SK-N-SH (cell line): Measurements from ENCODE around the gene KCTD17. TPM values are rescaled to one million over a fixed set of nuclear protein-coding genes. Genes with fewer than 3 reads are reported as not detected.

Experiments
- CTCF ChIA-PET: fragments of 300-600, 350-600 bp; formaldehyde crosslinking; extraction: SDS; loops from one replicate; lab custom pipeline; 2021; lab: Yijun Ruan, JAX
- POLR2A ChIA-PET: fragments of 350-600 bp; sonication (Branson Sonifier 250); formaldehyde crosslinking; extraction: SDS; loops from one replicate; lab custom pipeline; 2020; ENCODE audit warnings: antibody characterized with exemption, inconsistent platforms; lab: Yijun Ruan, JAX
- DNase-seq: peaks from one replicate; pipeline ENCODE4 v3.0.0; 2012
- H2AFZ ChIP-seq: fragments of 200-600 bp; sonication (generic); 2 replicates; pipeline ENCODE4 v1.8.1; 2016; ENCODE audit warnings: antibody characterized with exemption, mild to moderate bottlenecking, low read depth
- H3F3A ChIP-seq: fragments of 200-600 bp; sonication (generic); replicated peaks from 2 replicates; pipeline ENCODE3; 2016; ENCODE audit warnings: antibody characterized with exemption, mild to moderate bottlenecking; ENCODE audit not compliant: insufficient read depth
- H3K27ac ChIP-seq, 2 experiments: fragments of 200-500 bp in 1 of 2; fragments of 200-600 bp in 1 of 2; sonication (Bioruptor generic) in 1 of 2; sonication (generic), shearing (Covaris generic) in 1 of 2; 2 replicates each; pipeline versions ENCODE4 v1.5.1 to v1.6.1; 2014 to 2016; ENCODE audit warnings: low read depth in 2 of 2, inconsistent platforms in 1 of 2, low read length in 1 of 2, mild to moderate bottlenecking in 1 of 2, mixed read lengths in 1 of 2
- H3K27me3 ChIP-seq: fragments of 200-600 bp; sonication (generic), shearing (Covaris generic); 2 replicates; pipeline ENCODE4 v1.6.1; 2016; ENCODE audit warnings: mixed run types; ENCODE audit not compliant: insufficient read depth
- H3K36me3 ChIP-seq, 2 experiments: fragments of 200-500 bp in 1 of 2; fragments of 200-600 bp in 1 of 2; sonication (Bioruptor generic) in 1 of 2; sonication (generic) in 1 of 2; replicated peaks in 1 of 2; 2 replicates each; pipeline versions ENCODE3 to v1.5.1; 2014 to 2016; ENCODE audit warnings: low read length in 1 of 2, mild to moderate bottlenecking in 1 of 2; ENCODE audit not compliant: insufficient read depth in 2 of 2, control insufficient read depth in 1 of 2
- H3K4me1 ChIP-seq, 2 experiments: fragments of 200-500 bp in 1 of 2; fragments of 200-600 bp in 1 of 2; sonication (Bioruptor generic) in 1 of 2; sonication (generic), shearing (Covaris generic) in 1 of 2; 2 replicates each; pipeline versions ENCODE4 v1.5.1 to v1.6.1; 2014 to 2016; ENCODE audit warnings: low read depth in 1 of 2, low read length in 1 of 2, mixed run types in 1 of 2; ENCODE audit not compliant: insufficient read depth in 2 of 2, control insufficient read depth in 1 of 2
- H3K4me2 ChIP-seq: fragments of 200-600 bp; sonication (generic), shearing (Covaris generic); 2 replicates; pipeline ENCODE4 v1.6.1; 2017; ENCODE audit warnings: mixed run types
- H3K4me3 ChIP-seq, 2 experiments: fragments of 200-500 bp in 1 of 2; fragments of 200-600 bp in 1 of 2; sonication (Bioruptor generic) in 1 of 2; sonication (generic), shearing (Covaris generic) in 1 of 2; 2 replicates each; pipeline versions ENCODE4 v1.5.1 to v1.8.1; 2014 to 2016; ENCODE audit warnings: low read depth in 2 of 2, inconsistent platforms in 1 of 2, low read length in 1 of 2, mild to moderate bottlenecking in 1 of 2, mixed read lengths in 1 of 2, moderate library complexity in 1 of 2
- H3K79me2 ChIP-seq: fragments of 200-600 bp; sonication (generic); 2 replicates; pipeline ENCODE4 v1.8.1; 2017; ENCODE audit warnings: mild to moderate bottlenecking; ENCODE audit not compliant: insufficient read depth
- H3K9ac ChIP-seq: fragments of 200-600 bp; sonication (generic); 2 replicates; pipeline ENCODE4 v1.6.1; 2017; ENCODE audit warnings: mixed run types
- H3K9me2 ChIP-seq: fragments of 200-600 bp; sonication (generic); 2 replicates; pipeline ENCODE4 v1.6.1; 2017; ENCODE audit warnings: mixed run types
- H3K9me3 ChIP-seq: fragments of 200-600 bp; sonication (generic); 2 replicates; pipeline ENCODE4 v1.6.1; 2017; ENCODE audit warnings: mixed run types, mild to moderate bottlenecking, moderate library complexity
- H4K20me1 ChIP-seq: fragments of 200-600 bp; sonication (generic); 2 replicates; pipeline ENCODE4 v1.6.1; 2017; ENCODE audit warnings: mild to moderate bottlenecking, mixed run types; ENCODE audit not compliant: insufficient read depth
- EZH2phosphoT487 ChIP-seq: fragments of 200-600 bp; sonication (generic); IDR thresholded peaks from 2 replicates; pipeline ENCODE4 v1.6.1; 2017; ENCODE audit warnings: low read depth, mixed run types, mild to moderate bottlenecking, antibody characterized with exemption, moderate library complexity, borderline replicate concordance
- FOSL2 ChIP-seq: IDR thresholded peaks from 2 replicates; pipeline ENCODE4 v1.4.0; 2012; ENCODE audit warnings: low read depth, mild to moderate bottlenecking, moderate library complexity, borderline replicate concordance
- FOXJ3 ChIP-seq: sonication (generic); formaldehyde crosslinking; IDR thresholded peaks from 2 replicates; pipeline ENCODE4 v1.5.1; 2020; ENCODE audit warnings: mild to moderate bottlenecking, missing genetic modification reagents
- FOXM1 ChIP-seq: IDR thresholded peaks from 2 replicates; pipeline ENCODE4 v1.4.0; 2012; ENCODE audit warnings: low read depth, mild to moderate bottlenecking
- JUND ChIP-seq: IDR thresholded peaks from 2 replicates; pipeline ENCODE4 v1.4.0; 2012
- MXI1 ChIP-seq: IDR thresholded peaks from 2 replicates; pipeline ENCODE4 v1.6.1; 2012; ENCODE audit warnings: mild to moderate bottlenecking, low read depth, low read length, improper control_type of control experiment
- NRF1 ChIP-seq: IDR thresholded peaks from 2 replicates; pipeline ENCODE4 v1.6.1; 2012; ENCODE audit warnings: low read depth, mild to moderate bottlenecking, low read length
- TCF12 ChIP-seq: IDR thresholded peaks from 2 replicates; pipeline ENCODE4 v1.4.0; 2012
- WGBS: methylation state at CpG from one replicate; pipeline ENCODE4 v1.1.6; 2017; ENCODE audit warnings: low lambda C conversion rate; 5-methylcytosine and 5-hydroxymethylcytosine counted together
- polyA plus RNA-seq, 3 experiments: library from polyadenylated mRNA; depleted of rRNA; stranded (reverse); fragments of >200 nt; gene quantifications; 2 replicates each; pipeline ENCODE4 v1.2.3, GENCODE V29; 2012
- TF ChIP-seq, protein P1 (sequence below): fragments of 150-350 bp; IDR thresholded peaks from 2 replicates; pipeline ENCODE4 v1.6.1; 2017; ENCODE audit warnings: antibody characterized with exemption, low read length, low read depth, borderline replicate concordance
- TF ChIP-seq, protein P2 (sequence below): IDR thresholded peaks from 2 replicates; pipeline ENCODE4 v1.4.0; 2012; ENCODE audit warnings: low read depth, borderline replicate concordance
- TF ChIP-seq, protein P3 (sequence below): IDR thresholded peaks from 2 replicates; pipeline ENCODE4; 2012
- TF ChIP-seq, protein P4 (sequence below): IDR thresholded peaks from 2 replicates; pipeline ENCODE4 v1.6.1; 2012; ENCODE audit warnings: mild to moderate bottlenecking, low read depth, low read length, moderate library complexity
- TF ChIP-seq, protein P5 (sequence below): fragments of 150-350 bp; IDR thresholded peaks from 2 replicates; pipeline ENCODE4 v1.6.1; 2016; ENCODE audit warnings: mild to moderate bottlenecking, low read depth, low read length
- TF ChIP-seq, protein P6 (sequence below): fragments of 200-600 bp; sonication (generic); IDR thresholded peaks from 2 replicates; pipeline ENCODE4 v1.6.1; 2017; ENCODE audit warnings: antibody characterized with exemption, mild to moderate bottlenecking, moderate library complexity

KCTD17 gene
- polyA plus RNA-seq, 1 of the 3 experiments (the other 2 are of a cell fraction) = 57.8 TPM

DNA sequence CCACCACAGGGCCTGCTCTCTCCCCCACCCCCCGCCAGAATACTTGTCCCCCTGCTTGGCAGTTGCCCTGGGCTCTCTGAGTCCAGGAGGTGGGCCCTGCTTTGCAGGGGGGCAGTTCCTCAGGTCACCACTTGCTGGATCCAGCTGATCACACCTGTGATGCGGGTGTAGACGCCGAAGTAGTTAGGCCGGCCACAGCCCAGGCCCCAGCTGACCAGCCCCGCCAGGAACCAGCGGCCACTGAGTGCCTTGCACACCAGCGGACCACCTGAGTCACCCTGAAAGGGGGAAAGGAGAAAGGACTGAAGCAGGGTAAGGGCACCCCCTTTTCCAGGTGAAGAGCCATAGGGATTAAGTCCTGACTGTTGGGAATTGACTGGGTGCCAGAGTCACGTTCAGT is 14.4 kb downstream of the KCTD17 start:
- TF ChIP-seq TCF12 (no peak), EZH2phosphoT487 (no peak), FOXM1 (no peak), MXI1 (no peak), JUND (no peak), FOXJ3 (CRISPR knock-in tag) (no peak), FOSL2 (no peak), NRF1 (no peak)
- TF ChIP-seq, protein P1, sequence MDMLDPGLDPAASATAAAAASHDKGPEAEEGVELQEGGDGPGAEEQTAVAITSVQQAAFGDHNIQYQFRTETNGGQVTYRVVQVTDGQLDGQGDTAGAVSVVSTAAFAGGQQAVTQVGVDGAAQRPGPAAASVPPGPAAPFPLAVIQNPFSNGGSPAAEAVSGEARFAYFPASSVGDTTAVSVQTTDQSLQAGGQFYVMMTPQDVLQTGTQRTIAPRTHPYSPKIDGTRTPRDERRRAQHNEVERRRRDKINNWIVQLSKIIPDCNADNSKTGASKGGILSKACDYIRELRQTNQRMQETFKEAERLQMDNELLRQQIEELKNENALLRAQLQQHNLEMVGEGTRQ = no peak
- TF ChIP-seq, protein P2, sequence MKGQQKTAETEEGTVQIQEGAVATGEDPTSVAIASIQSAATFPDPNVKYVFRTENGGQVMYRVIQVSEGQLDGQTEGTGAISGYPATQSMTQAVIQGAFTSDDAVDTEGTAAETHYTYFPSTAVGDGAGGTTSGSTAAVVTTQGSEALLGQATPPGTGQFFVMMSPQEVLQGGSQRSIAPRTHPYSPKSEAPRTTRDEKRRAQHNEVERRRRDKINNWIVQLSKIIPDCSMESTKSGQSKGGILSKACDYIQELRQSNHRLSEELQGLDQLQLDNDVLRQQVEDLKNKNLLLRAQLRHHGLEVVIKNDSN = no peak
- TF ChIP-seq, protein P3, sequence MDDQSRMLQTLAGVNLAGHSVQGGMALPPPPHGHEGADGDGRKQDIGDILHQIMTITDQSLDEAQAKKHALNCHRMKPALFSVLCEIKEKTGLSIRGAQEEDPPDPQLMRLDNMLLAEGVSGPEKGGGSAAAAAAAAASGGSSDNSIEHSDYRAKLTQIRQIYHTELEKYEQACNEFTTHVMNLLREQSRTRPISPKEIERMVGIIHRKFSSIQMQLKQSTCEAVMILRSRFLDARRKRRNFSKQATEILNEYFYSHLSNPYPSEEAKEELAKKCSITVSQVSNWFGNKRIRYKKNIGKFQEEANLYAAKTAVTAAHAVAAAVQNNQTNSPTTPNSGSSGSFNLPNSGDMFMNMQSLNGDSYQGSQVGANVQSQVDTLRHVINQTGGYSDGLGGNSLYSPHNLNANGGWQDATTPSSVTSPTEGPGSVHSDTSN = no peak
- TF ChIP-seq, protein P4, sequence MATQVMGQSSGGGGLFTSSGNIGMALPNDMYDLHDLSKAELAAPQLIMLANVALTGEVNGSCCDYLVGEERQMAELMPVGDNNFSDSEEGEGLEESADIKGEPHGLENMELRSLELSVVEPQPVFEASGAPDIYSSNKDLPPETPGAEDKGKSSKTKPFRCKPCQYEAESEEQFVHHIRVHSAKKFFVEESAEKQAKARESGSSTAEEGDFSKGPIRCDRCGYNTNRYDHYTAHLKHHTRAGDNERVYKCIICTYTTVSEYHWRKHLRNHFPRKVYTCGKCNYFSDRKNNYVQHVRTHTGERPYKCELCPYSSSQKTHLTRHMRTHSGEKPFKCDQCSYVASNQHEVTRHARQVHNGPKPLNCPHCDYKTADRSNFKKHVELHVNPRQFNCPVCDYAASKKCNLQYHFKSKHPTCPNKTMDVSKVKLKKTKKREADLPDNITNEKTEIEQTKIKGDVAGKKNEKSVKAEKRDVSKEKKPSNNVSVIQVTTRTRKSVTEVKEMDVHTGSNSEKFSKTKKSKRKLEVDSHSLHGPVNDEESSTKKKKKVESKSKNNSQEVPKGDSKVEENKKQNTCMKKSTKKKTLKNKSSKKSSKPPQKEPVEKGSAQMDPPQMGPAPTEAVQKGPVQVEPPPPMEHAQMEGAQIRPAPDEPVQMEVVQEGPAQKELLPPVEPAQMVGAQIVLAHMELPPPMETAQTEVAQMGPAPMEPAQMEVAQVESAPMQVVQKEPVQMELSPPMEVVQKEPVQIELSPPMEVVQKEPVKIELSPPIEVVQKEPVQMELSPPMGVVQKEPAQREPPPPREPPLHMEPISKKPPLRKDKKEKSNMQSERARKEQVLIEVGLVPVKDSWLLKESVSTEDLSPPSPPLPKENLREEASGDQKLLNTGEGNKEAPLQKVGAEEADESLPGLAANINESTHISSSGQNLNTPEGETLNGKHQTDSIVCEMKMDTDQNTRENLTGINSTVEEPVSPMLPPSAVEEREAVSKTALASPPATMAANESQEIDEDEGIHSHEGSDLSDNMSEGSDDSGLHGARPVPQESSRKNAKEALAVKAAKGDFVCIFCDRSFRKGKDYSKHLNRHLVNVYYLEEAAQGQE = no peak
- TF ChIP-seq, protein P5, sequence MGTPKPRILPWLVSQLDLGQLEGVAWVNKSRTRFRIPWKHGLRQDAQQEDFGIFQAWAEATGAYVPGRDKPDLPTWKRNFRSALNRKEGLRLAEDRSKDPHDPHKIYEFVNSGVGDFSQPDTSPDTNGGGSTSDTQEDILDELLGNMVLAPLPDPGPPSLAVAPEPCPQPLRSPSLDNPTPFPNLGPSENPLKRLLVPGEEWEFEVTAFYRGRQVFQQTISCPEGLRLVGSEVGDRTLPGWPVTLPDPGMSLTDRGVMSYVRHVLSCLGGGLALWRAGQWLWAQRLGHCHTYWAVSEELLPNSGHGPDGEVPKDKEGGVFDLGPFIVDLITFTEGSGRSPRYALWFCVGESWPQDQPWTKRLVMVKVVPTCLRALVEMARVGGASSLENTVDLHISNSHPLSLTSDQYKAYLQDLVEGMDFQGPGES = no peak
- TF ChIP-seq, protein P6, sequence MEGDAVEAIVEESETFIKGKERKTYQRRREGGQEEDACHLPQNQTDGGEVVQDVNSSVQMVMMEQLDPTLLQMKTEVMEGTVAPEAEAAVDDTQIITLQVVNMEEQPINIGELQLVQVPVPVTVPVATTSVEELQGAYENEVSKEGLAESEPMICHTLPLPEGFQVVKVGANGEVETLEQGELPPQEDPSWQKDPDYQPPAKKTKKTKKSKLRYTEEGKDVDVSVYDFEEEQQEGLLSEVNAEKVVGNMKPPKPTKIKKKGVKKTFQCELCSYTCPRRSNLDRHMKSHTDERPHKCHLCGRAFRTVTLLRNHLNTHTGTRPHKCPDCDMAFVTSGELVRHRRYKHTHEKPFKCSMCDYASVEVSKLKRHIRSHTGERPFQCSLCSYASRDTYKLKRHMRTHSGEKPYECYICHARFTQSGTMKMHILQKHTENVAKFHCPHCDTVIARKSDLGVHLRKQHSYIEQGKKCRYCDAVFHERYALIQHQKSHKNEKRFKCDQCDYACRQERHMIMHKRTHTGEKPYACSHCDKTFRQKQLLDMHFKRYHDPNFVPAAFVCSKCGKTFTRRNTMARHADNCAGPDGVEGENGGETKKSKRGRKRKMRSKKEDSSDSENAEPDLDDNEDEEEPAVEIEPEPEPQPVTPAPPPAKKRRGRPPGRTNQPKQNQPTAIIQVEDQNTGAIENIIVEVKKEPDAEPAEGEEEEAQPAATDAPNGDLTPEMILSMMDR = no peak
- ChIA-PET POLR2A (no interaction called here), CTCF (interaction anchor here (2.5 kb wide), 1 partner anchor 10 kb away, joined by 7 read pairs; no protein-coding TSS in a partner anchor)

More for the DNA sequence above, 14.4 kb downstream of the KCTD17 start:
- Histone ChIP-seq H3K27ac (no peak overlapping the region), H2AFZ (no peak overlapping the region), H3K4me3 (no peak overlapping the region), H3K9me3 (no peaks in the 10 kb centered on the region), H3K36me3 (no peaks in the 10 kb centered on the region), H4K20me1 (no peaks in the 10 kb centered on the region), H3K79me2 (no peaks in the 10 kb centered on the region), H3F3A (no peaks in the 10 kb centered on the region), H3K9ac (no peak overlapping the region), H3K4me1 (no peaks in the 10 kb centered on the region; a peak in 1 of 4 replicates), H3K27me3 (peaks cover 23% of the 10 kb centered on the region; the same call in 1 of the 2 replicates), H3K4me2 (no peak overlapping the region), H3K9me2 (no peaks in the 10 kb centered on the region)
- no peak for DNase-seq
- 100% methylated on average over 3 of the region's 9 CpGs for WGBS
